ENCODE data around the gene ERO1B. TPM values are rescaled to one million over a fixed set of nuclear protein-coding genes. Genes with fewer than 3 reads are reported as not detected.
"Not testable (repeated sequence)": the region's sequence is repeated elsewhere in the genome, so short reads cannot be mapped to it uniquely, and the experiment has no call there.

ERO1B gene
- total RNA-seq, 1 donor from 2014 or later, result 17.1 TPM

GRCh38 chr1:236193184-236193583 is 88.6 kb downstream of the ERO1B start:
- DNase-seq (ENCODE audit: low spot score) (no peak), ATAC-seq (no peak)

- not testable (repeated sequence) for ATAC-seq; DNase-seq (ENCODE audit: low spot score)
Observed at GRCh38 chr1:236188084-236188483, 93.7 kb downstream of the ERO1B start.

- DNase-seq (ENCODE audit: low spot score); ATAC-seq: not testable (repeated sequence)
Observed at GRCh38 chr1:236186471-236186870, 95.3 kb downstream of the ERO1B start.

GRCh38 chr1:236185687-236186086 is 96.1 kb downstream of the ERO1B start:
- ATAC-seq (no peak), DNase-seq (ENCODE audit: low spot score) (no peak)

GRCh38 chr1:236181059-236181458 is 100.7 kb downstream of the ERO1B start:
- ATAC-seq, result no peak
- no peak for DNase-seq (ENCODE audit: low spot score)

- no peak for ATAC-seq
Observed at GRCh38 chr1:236179634-236180033, 102.1 kb downstream of the ERO1B start.

GRCh38 chr1:236176337-236177336 is 105.1 kb downstream of the ERO1B start:
- no peak for ATAC-seq
- no peak for DNase-seq (ENCODE audit: low spot score)

More at GRCh38 chr1:236179634-236180033, 102.1 kb downstream of the ERO1B start:
- DNase-seq (ENCODE audit: low spot score), result no peak

- no peak for ATAC-seq
- no peak for DNase-seq (ENCODE audit: low spot score)
Observed at GRCh38 chr1:236175642-236176336, 106.0 kb downstream of the ERO1B start.

GRCh38 chr1:236173174-236173767 is 108.5 kb downstream of the ERO1B start:
- ATAC-seq (no peak), DNase-seq (ENCODE audit: low spot score) (no peak)

- ATAC-seq, result no peak
- DNase-seq (ENCODE audit: low spot score), result no peak
Observed at GRCh38 chr1:236172041-236172579, 109.6 kb downstream of the ERO1B start.

- ATAC-seq, result peak; percentile 60
- DNase-seq (ENCODE audit: low spot score), result peak; percentile 53
Observed at GRCh38 chr1:236168716-236169429, 112.9 kb downstream of the ERO1B start.

- DNase-seq (ENCODE audit: low spot score) (peak; percentile 22), ATAC-seq (no peak)
Observed at GRCh38 chr1:236167578-236167977, 114.2 kb downstream of the ERO1B start.

GRCh38 chr1:236167154-236167553 is 114.6 kb downstream of the ERO1B start:
- ATAC-seq, result no peak

GRCh38 chr1:236166041-236166440 is 115.7 kb downstream of the ERO1B start:
- no peak for ATAC-seq

More at GRCh38 chr1:236167154-236167553, 114.6 kb downstream of the ERO1B start:
- no peak for DNase-seq (ENCODE audit: low spot score)

More at GRCh38 chr1:236166041-236166440, 115.7 kb downstream of the ERO1B start:
- no peak for DNase-seq (ENCODE audit: low spot score)

Other genes starting within 250 kb of the ERO1B start
- gene NID1, start 216.9 kb downstream of the ERO1B start, total RNA-seq, result 49.7 TPM
- 4.5 TPM for gene GPR137B, start 139.4 kb downstream of the ERO1B start, total RNA-seq
- gene EDARADD, start 112.3 kb upstream of the ERO1B start, total RNA-seq, result 0.20 TPM
- gene LGALS8, start 242.0 kb upstream of the ERO1B start, total RNA-seq, result 24.4 TPM

Data from left lobe of liver (tissue), 2 donors.